ENCODE data around the gene EIF5A. TPM values are rescaled to one million over a fixed set of nuclear protein-coding genes. Genes with fewer than 3 reads are reported as not detected.

Gene EIF5A
- total and polyA plus RNA-seq, 9 of the 15 experiments (the other 6 are each of a cell fraction or from before 2014, with no cell fraction given): 22.9 to 1,163 (median 772) TPM

GRCh38 chr17:7329374-7329996 lies 22.1 kb downstream of the EIF5A start (continued):
- no peak for TF ChIP-seq HDAC2 (IDR thresholded peaks at IDR 0.05)
- no peak for TF ChIP-seq MAFG (tag; conservative IDR thresholded peaks at IDR 0.05)
- no peak for TF ChIP-seq UBTF (IDR thresholded peaks at IDR 0.05; ENCODE audit: borderline replicate concordance in 1 of 2, low read depth in 2 of 2, low read length in 2 of 2)
- TF ChIP-seq CBFA2T3 (IDR thresholded peaks at IDR 0.05): no peak
- no peak for TF ChIP-seq PYGO2 (tag; IDR thresholded peaks at IDR 0.05)
- TF ChIP-seq CEBPG (CRISPR knock-in tag; IDR thresholded peaks at IDR 0.05): no peak
- TF ChIP-seq CEBPG (tag; conservative IDR thresholded peaks at IDR 0.05 in 1 of 2, IDR thresholded peaks at IDR 0.05 in 1 of 2): no peak
- TF ChIP-seq HIVEP1 (CRISPR knock-in tag; IDR thresholded peaks at IDR 0.05): no peak
- TF ChIP-seq MEF2D (tag; conservative IDR thresholded peaks at IDR 0.05; ENCODE audit: low read depth): no peak
- no peak for TF ChIP-seq PTRF (tag; IDR thresholded peaks at IDR 0.05)
- TF ChIP-seq ZNF639 (CRISPR knock-in tag; conservative IDR thresholded peaks at IDR 0.05 in 1 of 2, IDR thresholded peaks at IDR 0.05 in 1 of 2): 0 out of 4 replicates have a peak, but pooled peaks of 1 of the 2 experiments have one; percentile 50
- no peak for TF ChIP-seq ZKSCAN8 (CRISPR knock-in tag; IDR thresholded peaks at IDR 0.05)
- TF ChIP-seq ZNF174 (CRISPR knock-in tag; IDR thresholded peaks at IDR 0.05): no peak
- TF ChIP-seq CTCF (IDR thresholded peaks at IDR 0.05 in 2 of 3, conservative IDR thresholded peaks at IDR 0.05 in 1 of 3; ENCODE audit: insufficient read depth in 2 of 3, low read depth in 1 of 3, low read length in 3 of 3): no peak
- no peak for TF ChIP-seq KDM1A (IDR thresholded peaks at IDR 0.05)
- no peak for TF ChIP-seq ZNF274 (IDR thresholded peaks at IDR 0.05; ENCODE audit: borderline replicate concordance, low read depth, low read length)
- peak; percentile 57; the same call in 1 of the 2 replicates for TF ChIP-seq PHF8 (IDR thresholded peaks at IDR 0.05; ENCODE audit: borderline replicate concordance, low read length)
